H1 (cell line): ENCODE results near the gene MBLAC1. TPM values are rescaled to one million over a fixed set of nuclear protein-coding genes. Genes with fewer than 3 reads are reported as not detected.

ENCODE experiments used
- ATF2 ChIP-seq: IDR thresholded peaks from 2 replicates; pipeline ENCODE4 v1.6.1; 2012; ENCODE audit warnings: low read length, inconsistent platforms
- BCL11A ChIP-seq, 2 experiments: IDR thresholded peaks; one replicate each; pipeline ENCODE4 v1.6.1; 2011; ENCODE audit warnings: low read depth in 2 of 2, low read length in 2 of 2, mild to moderate bottlenecking in 2 of 2
- CHD2 ChIP-seq: IDR thresholded peaks from 2 replicates; pipeline ENCODE4 v1.6.1; 2012; ENCODE audit warnings: low read length, improper control_type of control experiment
- E2F6 ChIP-seq: IDR thresholded peaks from 2 replicates; pipeline ENCODE4 v1.6.1; 2012; ENCODE audit warnings: inconsistent platforms
- EGR1 ChIP-seq: IDR thresholded peaks from 2 replicates; pipeline ENCODE4 v1.6.1; 2011; ENCODE audit warnings: low read depth, low read length, borderline replicate concordance
- GABPA ChIP-seq: IDR thresholded peaks from 2 replicates; pipeline ENCODE4 v1.6.1; 2011; ENCODE audit warnings: mild to moderate bottlenecking, low read length, moderate library complexity, borderline replicate concordance; ENCODE audit not compliant: insufficient read depth
- JUN ChIP-seq: IDR thresholded peaks from 2 replicates; pipeline ENCODE4 v1.6.1; 2011; ENCODE audit warnings: low read depth, mild to moderate bottlenecking, improper control_type of control experiment, low read length
- KDM1A ChIP-seq: fragments of 200-600, 300-600 bp; sonication (generic); IDR thresholded peaks from 2 replicates; pipeline ENCODE4 v1.7.1; 2016; ENCODE audit warnings: mild to moderate bottlenecking, low read length, borderline replicate concordance
- KDM4A ChIP-seq: IDR thresholded peaks from one replicate; pipeline ENCODE4 v1.7.1; 2012; ENCODE audit warnings: low read depth, mild to moderate bottlenecking, moderate library complexity, low read length, inconsistent platforms; ENCODE audit not compliant: severe bottlenecking
- MAFK ChIP-seq: IDR thresholded peaks from 2 replicates; pipeline ENCODE4 v1.6.1; 2012; ENCODE audit warnings: low read depth, mild to moderate bottlenecking, improper control_type of control experiment, low read length
- MAX ChIP-seq: IDR thresholded peaks from 2 replicates; pipeline ENCODE4 v1.6.1; 2012; ENCODE audit warnings: inconsistent platforms
- PHF8 ChIP-seq: fragments of 200-600 bp; sonication (generic); conservative IDR thresholded peaks from 2 replicates; pipeline ENCODE4 v1.7.1; 2012; ENCODE audit warnings: low read depth, mild to moderate bottlenecking, inconsistent platforms, low read length, moderate library complexity
- POU5F1 ChIP-seq: IDR thresholded peaks from 2 replicates; pipeline ENCODE4 v1.6.1; 2011; ENCODE audit warnings: low read depth, mild to moderate bottlenecking, low read length, moderate library complexity
- RAD21 ChIP-seq, 2 experiments: IDR thresholded peaks in 1 of 2; conservative IDR thresholded peaks in 1 of 2; 2 replicates each; pipeline ENCODE4 v1.6.1; 2011; ENCODE audit warnings: low read depth in 2 of 2, low read length in 2 of 2, improper control_type of control experiment in 1 of 2, inconsistent platforms in 1 of 2, mild to moderate bottlenecking in 1 of 2, moderate library complexity in 1 of 2
- TAF7 ChIP-seq: optimal IDR thresholded peaks from 2 replicates; pipeline ENCODE3; 2011; ENCODE audit warnings: low read depth, mild to moderate bottlenecking, inconsistent platforms, low read length, moderate library complexity, borderline replicate concordance
- TBP ChIP-seq: IDR thresholded peaks from 2 replicates; pipeline ENCODE4 v1.6.1; 2011; ENCODE audit warnings: low read depth, low read length, improper control_type of control experiment
- USF2 ChIP-seq: IDR thresholded peaks from 2 replicates; pipeline ENCODE4 v1.6.1; 2011; ENCODE audit warnings: low read length, improper control_type of control experiment
- YY1 ChIP-seq: IDR thresholded peaks from 2 replicates; pipeline ENCODE4 v1.6.1; 2011; ENCODE audit warnings: low read depth, mild to moderate bottlenecking, low read length
- polyA plus RNA-seq, 7 experiments: library from polyadenylated mRNA; depleted of rRNA in 3 of 7; stranded (reverse) in 5 of 7; unstranded in 2 of 7; fragments of >200 nt in 5 of 7; fragments of 200-250 nt in 2 of 7; gene quantifications; 1 replicate in 5 of 7; 2 replicates in 1 of 7; 4 replicates in 1 of 7; pipeline versions ENCODE4 v1.2.1 to v1.2.3, GENCODE V29; 2011 to 2013; ENCODE audit warnings: missing spikeins in 2 of 7, mixed read lengths in 2 of 7
- total RNA-seq: library from RNA; stranded (reverse); fragmentation: NEBNext Ultra II Directional; extraction: Animal tissue kit (Norgen Biotek cat#: 25700); gene quantifications from 2 replicates; pipeline ENCODE4 v1.2.1, GENCODE V29; 2021

Gene MBLAC1
- total and polyA plus RNA-seq, 2 of the 8 experiments (the other 6 are each of a cell fraction or from before 2014, with no cell fraction given): 1.00 to 1.7 TPM

- TF ChIP-seq PHF8 (peak; percentile 91), EGR1 (peak; percentile 35; the same call in 1 of the 2 replicates), KDM4A (peak; percentile 54), CHD2 (peak; percentile 45; the same call in 1 of the 2 replicates), TAF7 (peak; percentile 99), GABPA (no peak), MAX (peak; percentile 31; the same call in 1 of the 2 replicates), E2F6 (0 out of 2 replicates have a peak, but pooled peaks have one; percentile 9), RAD21 (IDR thresholded peaks at IDR 0.05 in 1 of 2, conservative IDR thresholded peaks at IDR 0.05 in 1 of 2; ENCODE audit: low read depth in 2 of 2, low read length in 2 of 2) (no peak), POU5F1 (no peak), USF2 (no peak), BCL11A (IDR thresholded peaks at IDR 0.05; ENCODE audit: low read depth in 2 of 2, low read length in 2 of 2) (no peak), JUN (no peak), ATF2 (peak; percentile 24; the same call in 1 of the 2 replicates), YY1 (peak; percentile 99), MAFK (no peak), TBP (peak; percentile 96), KDM1A (peak; percentile 52; the same call in 1 of the 2 replicates)
Observed at GRCh38 chr7:100119072-100119969, 7.4 kb upstream of the MBLAC1 start, which contains the start of the genes CNPY4 and TAF6 (continued).
